Astrocyte (in vitro differentiated cells and primary cell): ENCODE data around the gene CDKAL1. TPM values are rescaled to one million over a fixed set of nuclear protein-coding genes. Genes with fewer than 3 reads are reported as not detected.

ENCODE experiments used
- DNase-seq: peaks from one replicate; pipeline ENCODE4 v3.0.0-alpha.2; 2010; ENCODE audit warnings: low read depth
- FAIRE-seq: peaks from 2 replicates; lab custom pipeline; 2011; peaks lifted over from hg19 to GRCh38; lab: Jason Lieb, UNC
- H2AFZ ChIP-seq: 2 replicates; pipeline ENCODE4 v1.6.0; 2012; ENCODE audit warnings: low read depth, low read length, inconsistent platforms
- H3K27ac ChIP-seq: 2 replicates; pipeline ENCODE4 v1.5.1; 2011; ENCODE audit warnings: low read depth, low read length, inconsistent platforms
- H3K27me3 ChIP-seq: 2 replicates; pipeline ENCODE4 v1.6.0; 2011; ENCODE audit warnings: low read length, inconsistent platforms; ENCODE audit not compliant: insufficient read depth
- H3K36me3 ChIP-seq: 2 replicates; pipeline ENCODE4 v1.5.1; 2011; ENCODE audit warnings: low read length, inconsistent platforms; ENCODE audit not compliant: insufficient read depth
- H3K4me1 ChIP-seq: 2 replicates; pipeline ENCODE4 v1.5.1; 2011; ENCODE audit warnings: low read length, inconsistent platforms; ENCODE audit not compliant: insufficient read depth
- H3K4me2 ChIP-seq: 2 replicates; pipeline ENCODE4 v1.6.0; 2012; ENCODE audit warnings: low read length, inconsistent platforms
- H3K4me3 ChIP-seq: 2 replicates; pipeline ENCODE4 v1.5.1; 2011; ENCODE audit warnings: low read depth, mild to moderate bottlenecking, low read length, inconsistent platforms; ENCODE audit not compliant: insufficient read depth
- H3K79me2 ChIP-seq: 2 replicates; pipeline ENCODE4 v1.6.0; 2012; ENCODE audit warnings: mild to moderate bottlenecking, low read length, inconsistent platforms; ENCODE audit not compliant: insufficient read depth
- H3K9ac ChIP-seq: 2 replicates; pipeline ENCODE4 v1.6.0; 2012; ENCODE audit warnings: mild to moderate bottlenecking, low read length, inconsistent platforms
- H3K9me3 ChIP-seq: 2 replicates; pipeline ENCODE4 v1.5.1; 2012; ENCODE audit warnings: low read depth, mild to moderate bottlenecking, low read length, inconsistent platforms; ENCODE audit not compliant: insufficient read depth
- H4K20me1 ChIP-seq: 2 replicates; pipeline ENCODE4 v1.6.0; 2012; ENCODE audit warnings: low read length, inconsistent platforms; ENCODE audit not compliant: insufficient read depth
- H3K27ac Mint-ChIP-seq: one replicate; pipeline ENCODE4 v1.8.0; 2021; ENCODE audit warnings: mild to moderate bottlenecking, mixed read lengths; ENCODE audit not compliant: unreplicated experiment
- H3K27me3 Mint-ChIP-seq: one replicate; pipeline ENCODE4 v1.8.0; 2021; ENCODE audit warnings: low read depth, mixed read lengths; ENCODE audit not compliant: unreplicated experiment
- H3K36me3 Mint-ChIP-seq: one replicate; pipeline ENCODE4 v1.8.0; 2021; ENCODE audit warnings: low read depth, mixed read lengths; ENCODE audit not compliant: unreplicated experiment
- H3K4me1 Mint-ChIP-seq: one replicate; pipeline ENCODE4 v1.8.0; 2021; ENCODE audit warnings: low read depth, mixed read lengths; ENCODE audit not compliant: unreplicated experiment
- H3K4me3 Mint-ChIP-seq: one replicate; pipeline ENCODE4 v1.8.0; 2021; ENCODE audit warnings: mild to moderate bottlenecking, moderate library complexity, mixed read lengths; ENCODE audit not compliant: unreplicated experiment
- H3K9me3 Mint-ChIP-seq: one replicate; pipeline ENCODE4 v1.8.0; 2021; ENCODE audit warnings: mild to moderate bottlenecking, mixed read lengths; ENCODE audit not compliant: unreplicated experiment
- CTCF ChIP-seq: IDR thresholded peaks from 2 replicates; pipeline ENCODE4 v1.5.1; 2011; ENCODE audit warnings: low read depth, mild to moderate bottlenecking, inconsistent platforms, low read length, moderate library complexity; ENCODE audit not compliant: insufficient read depth
- EZH2 ChIP-seq: IDR thresholded peaks from 2 replicates; pipeline ENCODE4 v1.6.1; 2012; ENCODE audit warnings: mild to moderate bottlenecking, low read length, inconsistent platforms; ENCODE audit not compliant: insufficient read depth
- total RNA-seq: library from RNA; stranded (reverse); gene quantifications from 2 replicates; pipeline ENCODE4 v1.2.1, GENCODE V29; 2021

The CDKAL1 gene
- total RNA-seq, 1 donor from 2014 or later, result 13.7 TPM

- TF ChIP-seq CTCF (no peak), EZH2 (no peak)
- Histone ChIP-seq H3K27ac (no peak overlapping the region), H3K4me3 (no peak overlapping the region), H3K36me3 (no peaks in the 10 kb centered on the region), H3K27me3 (no peaks in the 10 kb centered on the region), H3K79me2 (no peaks in the 10 kb centered on the region), H3K9me3 (peaks cover 4% of the 10 kb centered on the region), H3K9ac (no peak overlapping the region), H4K20me1 (no peaks in the 10 kb centered on the region), H3K4me2 (peak overlapping the region; percentile 25), H3K4me1 (peaks cover 4% of the 10 kb centered on the region), H2AFZ (no peak overlapping the region)
- Mint-ChIP-seq H3K4me1 (no peaks in the 10 kb centered on the region), H3K4me3 (no peak overlapping the region), H3K27me3 (no peaks in the 10 kb centered on the region), H3K27ac (no peak overlapping the region), H3K9me3 (peaks cover under 1% of the 10 kb centered on the region), H3K36me3 (no peaks in the 10 kb centered on the region)
- DNase-seq, result peak; percentile 55
- FAIRE-seq, result no peak
These were observed 743.5 kb downstream of the CDKAL1 start for GRCh38 chr6:21277601-21278374.

- H3K4me2 ChIP-seq, result no peak overlapping the region
- no peaks in the 10 kb centered on the region for H3K4me1 Mint-ChIP-seq
- peaks cover 4% of the 10 kb centered on the region for H3K4me1 ChIP-seq
- H3K9me3 ChIP-seq, result peaks cover under 1% of the 10 kb centered on the region
- no peaks in the 10 kb centered on the region for H3K27me3 Mint-ChIP-seq
- no peaks in the 10 kb centered on the region for H3K9me3 Mint-ChIP-seq
- no peak overlapping the region for H2AFZ ChIP-seq
- H3K36me3 Mint-ChIP-seq, result no peaks in the 10 kb centered on the region
- no peak overlapping the region for H3K4me3 Mint-ChIP-seq
- no peaks in the 10 kb centered on the region for H4K20me1 ChIP-seq
- H3K36me3 ChIP-seq, result no peaks in the 10 kb centered on the region
- no peaks in the 10 kb centered on the region for H3K27me3 ChIP-seq
- H3K9ac ChIP-seq, result no peak overlapping the region
- H3K27ac ChIP-seq, result no peak overlapping the region
- no peaks in the 10 kb centered on the region for H3K79me2 ChIP-seq
- TF ChIP-seq EZH2 (no peak), CTCF (no peak)
- H3K27ac Mint-ChIP-seq, result no peak overlapping the region
- DNase-seq (no peak), FAIRE-seq (no peak)
- H3K4me3 ChIP-seq, result no peak overlapping the region
These were observed 744.1 kb downstream of the CDKAL1 start for GRCh38 chr6:21278375-21278745.

GRCh38 chr6:21279619-21280018 is 745.4 kb downstream of the CDKAL1 start:
- no peak overlapping the region for H3K4me3 ChIP-seq
- Mint-ChIP-seq H3K4me3 (no peak overlapping the region), H3K36me3 (no peaks in the 10 kb centered on the region), H3K27me3 (no peaks in the 10 kb centered on the region), H3K4me1 (no peaks in the 10 kb centered on the region), H3K9me3 (no peaks in the 10 kb centered on the region), H3K27ac (no peak overlapping the region)
- FAIRE-seq (no peak), DNase-seq (no peak)
- H3K9me3 ChIP-seq, result no peaks in the 10 kb centered on the region
- H3K4me1 ChIP-seq, result peaks cover 4% of the 10 kb centered on the region
- no peaks in the 10 kb centered on the region for H4K20me1 ChIP-seq
- no peak overlapping the region for H2AFZ ChIP-seq
- H3K27ac ChIP-seq, result no peak overlapping the region
- no peak overlapping the region for H3K9ac ChIP-seq
- H3K27me3 ChIP-seq, result peaks cover 2% of the 10 kb centered on the region
- no peaks in the 10 kb centered on the region for H3K79me2 ChIP-seq
- no peak overlapping the region for H3K4me2 ChIP-seq
- no peaks in the 10 kb centered on the region for H3K36me3 ChIP-seq
- TF ChIP-seq EZH2 (no peak), CTCF (no peak)
